HG03442 (cell line): ENCODE results near the gene GON7.
"Not testable (repeated sequence)": the region's sequence is repeated elsewhere in the genome, so short reads cannot be mapped to it uniquely, and the experiment has no call there.

Experiments
- ATAC-seq: cut with Tn5 transposase; IDR thresholded peaks from one replicate; pipeline ENCODE4 v1.9.1; 2021; ENCODE audit warnings: mild to moderate bottlenecking, moderate library complexity; ENCODE audit not compliant: unreplicated experiment

Gene GON7

GRCh38 chr14:93206793-93207467, at the start of gene GON7, which contains the start of gene UBR7:
Gene GON7 (minus strand): TSS chr14:93207065. CDS start chr14:93207037, 28 bp downstream.
Gene UBR7 (plus strand): TSS chr14:93207256. CDS start chr14:93207292, 36 bp downstream.
- peak; percentile 82 for ATAC-seq

GRCh38 chr14:93249128-93249831, 42.4 kb upstream of the GON7 start:
- no peak for ATAC-seq

- no peak for ATAC-seq
These were observed 39.7 kb upstream of the GON7 start for GRCh38 chr14:93246534-93246933.

GRCh38 chr14:93245764-93246420, 39.0 kb upstream of the GON7 start:
- no peak for ATAC-seq

- ATAC-seq, result no peak
These were observed 33.8 kb upstream of the GON7 start for GRCh38 chr14:93240678-93241000.

GRCh38 chr14:93239869-93240677, 33.2 kb upstream of the GON7 start:
- ATAC-seq, result no peak

GRCh38 chr14:93234798-93235197, 27.9 kb upstream of the GON7 start:
- no peak for ATAC-seq

GRCh38 chr14:93233078-93233477, 26.2 kb upstream of the GON7 start:
- not testable (repeated sequence) for ATAC-seq

GRCh38 chr14:93232159-93232558, 25.3 kb upstream of the GON7 start:
- ATAC-seq, result no peak

GRCh38 chr14:93231129-93231979, 24.5 kb upstream of the GON7 start:
- ATAC-seq, result no peak

GRCh38 chr14:93230539-93230938, 23.7 kb upstream of the GON7 start:
- no peak for ATAC-seq

- ATAC-seq, result no peak
These were observed 21.7 kb upstream of the GON7 start for GRCh38 chr14:93228550-93228949.

- ATAC-seq, result no peak
These were observed 16.7 kb upstream of the GON7 start for GRCh38 chr14:93223565-93223964.

GRCh38 chr14:93220509-93220908, 13.6 kb upstream of the GON7 start:
- no peak for ATAC-seq

- peak; percentile 71 for ATAC-seq
These were observed 12.3 kb upstream of the GON7 start for GRCh38 chr14:93219103-93219726.

- no peak for ATAC-seq
These were observed 7.7 kb upstream of the GON7 start for GRCh38 chr14:93214598-93214997.

GRCh38 chr14:93212432-93212831, 5.6 kb upstream of the GON7 start:
- ATAC-seq, result no peak

GRCh38 chr14:93207468-93208308, 823 bp upstream of the GON7 start:
- ATAC-seq, result peak; percentile 37

GRCh38 chr14:93201155-93201704, 5.6 kb downstream of the GON7 start:
- no peak for ATAC-seq
